Measurements from ENCODE around the gene CHMP4A. TPM values are rescaled to one million over a fixed set of nuclear protein-coding genes. Genes with fewer than 3 reads are reported as not detected.

CHMP4A gene
- total RNA-seq, 4 donors from 2014 or later: 43.9 to 118 (median 82.1) TPM

- H3K9me3 ChIP-seq: no peaks in the 10 kb centered on the region
- TF ChIP-seq CTCF (IDR thresholded peaks at IDR 0.05) (no peak), EP300 (IDR thresholded peaks at IDR 0.05) (no peak), POLR2A (IDR thresholded peaks at IDR 0.05) (no peak)
- H3K4me1 ChIP-seq: peaks cover 0 to 16% (median 4%) of the 10 kb centered on the region in 4 donors
- H3K36me3 ChIP-seq: peaks cover 0 to 100% (median 0%) of the 10 kb centered on the region in 3 donors
- 86 to 90% methylated on average over 11 to 12 of the region's 12 CpGs for WGBS, 2 donors
- peak overlapping the region in 3 of 4 donors; percentile 67 to 92 (median 89) for H3K27ac ChIP-seq
- no peaks in the 10 kb centered on the region for H3K27me3 ChIP-seq
- no peak for DNase-seq (ENCODE audit: low spot score in 2 of 2)
- no peak overlapping the region for H3K4me3 ChIP-seq
These were observed 34.7 kb downstream of the CHMP4A start for GRCh38 chr14:24178399-24179178.

- H3K4me3 ChIP-seq: no peak overlapping the region
- 92% methylated on average over 14 of the region's 14 CpGs for WGBS, 2 donors
- DNase-seq (ENCODE audit: low spot score in 2 of 2): no peak
- H3K9me3 ChIP-seq: no peaks in the 10 kb centered on the region
- no peaks in the 10 kb centered on the region for H3K27me3 ChIP-seq
- peak overlapping the region in 2 of 4 donors; percentile 89 to 92 for H3K27ac ChIP-seq
- peaks cover 0 to 99% (median 0%) of the 10 kb centered on the region in 3 donors for H3K36me3 ChIP-seq
- TF ChIP-seq EP300 (IDR thresholded peaks at IDR 0.05) (no peak), CTCF (IDR thresholded peaks at IDR 0.05) (no peak), POLR2A (IDR thresholded peaks at IDR 0.05) (no peak)
- H3K4me1 ChIP-seq: peaks cover 0 to 16% (median 4%) of the 10 kb centered on the region in 4 donors
These were observed 35.4 kb downstream of the CHMP4A start for GRCh38 chr14:24177891-24178290.

GRCh38 chr14:24177041-24177825 is 36.1 kb downstream of the CHMP4A start:
- no peaks in the 10 kb centered on the region for H3K9me3 ChIP-seq
- 85 to 86% methylated on average over 12 of the region's 12 CpGs for WGBS, 2 donors
- TF ChIP-seq EP300 (IDR thresholded peaks at IDR 0.05) (no peak), POLR2A (IDR thresholded peaks at IDR 0.05) (no peak), CTCF (IDR thresholded peaks at IDR 0.05) (no peak)
- no peak overlapping the region for H3K4me3 ChIP-seq
- H3K27ac ChIP-seq: peak overlapping the region in 2 of 4 donors; percentile 72 to 92
- no peaks in the 10 kb centered on the region for H3K27me3 ChIP-seq
- no peak for DNase-seq (ENCODE audit: low spot score in 2 of 2)
- H3K4me1 ChIP-seq: peaks cover 0 to 18% (median 6%) of the 10 kb centered on the region in 4 donors
- H3K36me3 ChIP-seq: peaks cover 0 to 92% (median 0%) of the 10 kb centered on the region in 3 donors

GRCh38 chr14:24176599-24176998 is 36.7 kb downstream of the CHMP4A start:
- Histone ChIP-seq H3K9me3 (no peaks in the 10 kb centered on the region), H3K4me1 (peaks cover 0 to 24% (median 6%) of the 10 kb centered on the region in 4 donors), H3K4me3 (no peak overlapping the region), H3K36me3 (peaks cover 0 to 86% (median 0%) of the 10 kb centered on the region in 3 donors), H3K27ac (peak overlapping the region in 1 of 4 donors; percentile 72), H3K27me3 (no peaks in the 10 kb centered on the region)
- 94 to 95% methylated on average over 5 of the region's 5 CpGs for WGBS, 2 donors
- no peak for TF ChIP-seq CTCF (IDR thresholded peaks at IDR 0.05)
- TF ChIP-seq EP300 (IDR thresholded peaks at IDR 0.05): no peak
- TF ChIP-seq POLR2A (IDR thresholded peaks at IDR 0.05): no peak
- DNase-seq (ENCODE audit: low spot score in 2 of 2): no peak
